A549 (cell line): ENCODE measurements around the gene CREB5. TPM values are rescaled to one million over a fixed set of nuclear protein-coding genes. Genes with fewer than 3 reads are reported as not detected.

Experiments used
- ATAC-seq, 2 experiments: fragments of 200-7000 bp in 1 of 2; fragments of >200 bp in 1 of 2; cut with Nextera tagmentation in 1 of 2; cut with Tn5 transposase in 1 of 2; 3 replicates each; pipeline versions ENCODE4 v1.8.0 to v1.9.1; 2018 to 2020; ENCODE audit warnings: mild to moderate bottlenecking in 1 of 2, moderate library complexity in 1 of 2
- CTCF ChIA-PET: fragments of 300-600 bp; sonication (Branson Sonifier 250); formaldehyde crosslinking; extraction: SDS; loops from one replicate; lab custom pipeline; 2021; ENCODE audit warnings: antibody characterized with exemption, inconsistent platforms; lab: Yijun Ruan, JAX
- POLR2A ChIA-PET: fragments of 350-600 bp; formaldehyde crosslinking; extraction: SDS; loops from one replicate; lab custom pipeline; 2021; ENCODE audit warnings: antibody characterized with exemption, inconsistent platforms; lab: Yijun Ruan, JAX
- DNase-seq, 2 experiments: peaks; one replicate each; pipeline versions ENCODE4 v3.0.0 to v3.0.0-alpha.2; 2011 to 2016; ENCODE audit warnings: low read depth in 1 of 2, low spot score in 1 of 2
- FAIRE-seq: peaks from 2 replicates; lab custom pipeline; 2011; peaks lifted over from hg19 to GRCh38; lab: Jason Lieb, UNC
- H3K27ac ChIP-seq, 2 experiments: fragments of >200 bp; sonication (Bioruptor Twin); formaldehyde crosslinking; 3 replicates each; pipeline ENCODE4 v1.5.1; 2016 to 2017
- H3K4me1 ChIP-seq: fragments of >200 bp; sonication (Bioruptor Twin); formaldehyde crosslinking; 3 replicates; pipeline ENCODE4 v1.6.1; 2016
- H3K4me2 ChIP-seq: fragments of >200 bp; sonication (Bioruptor Twin); formaldehyde crosslinking; 3 replicates; pipeline ENCODE4 v1.6.1; 2016
- H3K4me3 ChIP-seq: fragments of >200 bp; sonication (Bioruptor Twin); formaldehyde crosslinking; 3 replicates; pipeline ENCODE4 v1.5.1; 2016
- H3K9me3 ChIP-seq: fragments of >200 bp; sonication (Bioruptor Twin); formaldehyde crosslinking; 3 replicates; pipeline ENCODE4 v1.6.1; 2016
- BCL3 ChIP-seq: fragments of >200 bp; sonication (Bioruptor Twin); formaldehyde crosslinking; IDR thresholded peaks from 3 replicates; pipeline ENCODE4 v1.6.1; 2016
- BHLHE40 ChIP-seq: IDR thresholded peaks from 2 replicates; pipeline ENCODE4 v1.6.1; 2012; ENCODE audit warnings: low read depth, low read length, inconsistent platforms
- CBX2 ChIP-seq: fragments of 200-600 bp; sonication (generic); IDR thresholded peaks from 2 replicates; pipeline ENCODE4 v1.6.1; 2016; ENCODE audit warnings: low read depth, mild to moderate bottlenecking, borderline replicate concordance
- CEBPB ChIP-seq, 2 experiments: fragments of >200 bp in 1 of 2; sonication (Bioruptor Twin) in 1 of 2; formaldehyde crosslinking in 1 of 2; IDR thresholded peaks; 2 replicates each; pipeline ENCODE4 v1.6.1; 2012 to 2016
- CHD2 ChIP-seq: fragments of 150-350 bp; IDR thresholded peaks from 2 replicates; pipeline ENCODE4 v1.6.1; 2014; ENCODE audit warnings: low read length; ENCODE audit not compliant: partially characterized antibody
- CHD4 ChIP-seq: fragments of 200-600 bp; sonication (generic); IDR thresholded peaks from 2 replicates; pipeline ENCODE4 v1.6.1; 2016; ENCODE audit warnings: antibody characterized with exemption, mild to moderate bottlenecking, borderline replicate concordance
- ELK1 ChIP-seq: fragments of 150-350 bp; IDR thresholded peaks from 2 replicates; pipeline ENCODE4 v1.6.1; 2014; ENCODE audit warnings: low read depth, mild to moderate bottlenecking, low read length
- FOSL2 ChIP-seq, 2 experiments: fragments of 450-650 bp in 1 of 2; fragments of >200 bp in 1 of 2; sonication (Bioruptor Twin) in 1 of 2; formaldehyde crosslinking; IDR thresholded peaks; 2 replicates each; pipeline versions ENCODE4 v1.5.0 to v1.6.1; 2016 to 2020; ENCODE audit warnings: mild to moderate bottlenecking in 1 of 2, moderate library complexity in 1 of 2
- FOXS1 ChIP-seq: fragments of 250-450 bp; sonication (Bioruptor Pico); IDR thresholded peaks from 2 replicates; pipeline ENCODE4 v1.5.0; 2020; ENCODE audit warnings: mild to moderate bottlenecking, moderate library complexity
- HOXA7 ChIP-seq: fragments of 250-450 bp; sonication (Bioruptor Pico); IDR thresholded peaks from 2 replicates; pipeline ENCODE4 v1.5.0; 2020; ENCODE audit warnings: mild to moderate bottlenecking, moderate library complexity
- HOXB5 ChIP-seq: fragments of 250-450 bp; sonication (Bioruptor Pico); IDR thresholded peaks from 2 replicates; pipeline ENCODE4 v1.5.0; 2020; ENCODE audit warnings: mild to moderate bottlenecking, moderate library complexity
- JUN ChIP-seq, 2 experiments: fragments of >200 bp; sonication (Bioruptor Twin); formaldehyde crosslinking; IDR thresholded peaks; 2 replicates in 1 of 2; 3 replicates in 1 of 2; pipeline ENCODE4 v1.6.1; 2016 to 2017
- KDM1A ChIP-seq: fragments of 200-600 bp; sonication (generic); IDR thresholded peaks from 2 replicates; pipeline ENCODE4 v1.6.1; 2016; ENCODE audit warnings: low read depth, mild to moderate bottlenecking
- KDM5A ChIP-seq: fragments of 200-600 bp; sonication (generic); IDR thresholded peaks from 2 replicates; pipeline ENCODE4 v1.6.1; 2016; ENCODE audit warnings: antibody characterized with exemption, mild to moderate bottlenecking
- MAFK ChIP-seq: fragments of 450-650 bp; IDR thresholded peaks from 2 replicates; pipeline ENCODE4 v1.6.1; 2014; ENCODE audit not compliant: partially characterized antibody
- NPAS2 ChIP-seq: fragments of 250-450 bp; sonication (Bioruptor Pico); IDR thresholded peaks from 2 replicates; pipeline ENCODE4 v1.8.0; 2022; ENCODE audit warnings: mild to moderate bottlenecking, moderate library complexity, borderline replicate concordance
- NR3C1 ChIP-seq: fragments of >200 bp; sonication (Bioruptor Twin); formaldehyde crosslinking; IDR thresholded peaks from 3 replicates; pipeline ENCODE4 v1.6.1; 2017
- PBX3 ChIP-seq: IDR thresholded peaks from 2 replicates; pipeline ENCODE4 v1.6.1; 2012
- POLR2AphosphoS2 ChIP-seq: conservative IDR thresholded peaks from 2 replicates; pipeline ENCODE4 v1.6.1; 2012; ENCODE audit warnings: low read length, improper control_type of control experiment, inconsistent platforms
- RARB ChIP-seq: fragments of 250-450 bp; sonication (Bioruptor Pico); IDR thresholded peaks from 2 replicates; pipeline ENCODE4 v1.8.0; 2021; ENCODE audit warnings: mild to moderate bottlenecking, moderate library complexity
- RCOR1 ChIP-seq: fragments of 150-350 bp; IDR thresholded peaks from 2 replicates; pipeline ENCODE4 v1.6.1; 2014; ENCODE audit warnings: antibody characterized with exemption, low read length, low read depth
- RFX5 ChIP-seq: fragments of 450-650 bp; IDR thresholded peaks from 2 replicates; pipeline ENCODE4 v1.7.1; 2014; ENCODE audit warnings: antibody characterized with exemption, mild to moderate bottlenecking, moderate library complexity
- SMC3 ChIP-seq: fragments of >200 bp; sonication (Bioruptor Twin); formaldehyde crosslinking; IDR thresholded peaks from 3 replicates; pipeline ENCODE4 v1.6.1; 2018; ENCODE audit warnings: inconsistent platforms
- ZC3H11A ChIP-seq: fragments of 450-650 bp; IDR thresholded peaks from 2 replicates; pipeline ENCODE4 v1.6.1; 2014; ENCODE audit warnings: antibody characterized with exemption, mild to moderate bottlenecking
- ZFP36 ChIP-seq: fragments of 450-650 bp; IDR thresholded peaks from 2 replicates; pipeline ENCODE4 v1.6.1; 2014; ENCODE audit warnings: borderline replicate concordance; ENCODE audit not compliant: partially characterized antibody
- WGBS: methylation state at CpG from one replicate; pipeline ENCODE4 v1.1.6; 2017; ENCODE audit errors: missing lambda C conversion rate; 5-methylcytosine and 5-hydroxymethylcytosine counted together
- polyA plus RNA-seq, 4 experiments: library from polyadenylated mRNA; depleted of rRNA in 3 of 4; stranded (reverse); fragments of >200 nt; fragmentation: RNase III in 1 of 4; extraction: RNeasy Plus Mini Kit Qiagen cat#74134 plus additional on column Dnase treatment in 1 of 4; gene quantifications; 2 replicates in 3 of 4; 3 replicates in 1 of 4; pipeline ENCODE4 v1.2.3, GENCODE V29; 2011 to 2017
- TF ChIP-seq, protein P1 (sequence below): fragments of 200-600 bp; sonication (generic); IDR thresholded peaks from 2 replicates; pipeline ENCODE4 v1.6.1; 2016; ENCODE audit warnings: antibody characterized with exemption, mild to moderate bottlenecking, moderate library complexity
- TF ChIP-seq, protein P2 (sequence below): fragments of >200 bp; sonication (Bioruptor Twin); formaldehyde crosslinking; IDR thresholded peaks from 2 replicates; pipeline ENCODE4 v1.6.1; 2016

The CREB5 gene
- polyA plus RNA-seq, 2 of the 4 experiments (the other 2 are of a cell fraction), result 0.61 to 1.5 TPM

DNA sequence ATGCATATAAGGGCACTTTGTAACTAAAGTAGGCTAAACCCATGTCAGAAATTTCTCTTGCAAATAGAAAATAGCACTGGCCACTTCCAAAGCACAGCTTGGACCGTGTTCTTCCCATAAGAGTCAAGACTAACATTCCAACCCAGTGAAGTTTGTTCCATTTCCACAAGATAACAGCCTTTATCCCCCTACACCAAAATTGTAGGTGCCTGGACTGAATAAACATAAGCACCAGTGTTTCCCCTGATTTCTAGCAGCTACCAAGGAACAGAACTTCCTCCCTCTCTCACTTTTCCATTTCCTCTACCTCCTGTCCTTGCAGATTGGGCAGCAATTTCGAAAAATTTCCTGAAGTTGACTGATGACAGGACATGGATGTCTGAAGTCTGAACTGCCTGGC is 219.7 kb downstream of the CREB5 start:
- no peak overlapping the region for H3K4me3 ChIP-seq
- CTCF ChIA-PET, result no interaction called here
- no peak for ATAC-seq

GRCh38 chr7:28638914-28639313 is 226.6 kb downstream of the CREB5 start:
- POLR2A ChIA-PET, result no interaction called here
- no peaks in the 10 kb centered on the region for H3K9me3 ChIP-seq
- CTCF ChIA-PET, result interaction anchor here (0.9 kb wide), 1 partner anchor 288 kb away, joined by 3 read pairs; no protein-coding TSS in a partner anchor
- no peak for TF ChIP-seq NR3C1
- TF ChIP-seq FOXS1 (CRISPR knock-in tag), result no peak
- no peak for TF ChIP-seq RARB (CRISPR knock-in tag)
- no peak for TF ChIP-seq CEBPB (IDR thresholded peaks at IDR 0.05)
- no peak for TF ChIP-seq RFX5
- TF ChIP-seq, protein P1, sequence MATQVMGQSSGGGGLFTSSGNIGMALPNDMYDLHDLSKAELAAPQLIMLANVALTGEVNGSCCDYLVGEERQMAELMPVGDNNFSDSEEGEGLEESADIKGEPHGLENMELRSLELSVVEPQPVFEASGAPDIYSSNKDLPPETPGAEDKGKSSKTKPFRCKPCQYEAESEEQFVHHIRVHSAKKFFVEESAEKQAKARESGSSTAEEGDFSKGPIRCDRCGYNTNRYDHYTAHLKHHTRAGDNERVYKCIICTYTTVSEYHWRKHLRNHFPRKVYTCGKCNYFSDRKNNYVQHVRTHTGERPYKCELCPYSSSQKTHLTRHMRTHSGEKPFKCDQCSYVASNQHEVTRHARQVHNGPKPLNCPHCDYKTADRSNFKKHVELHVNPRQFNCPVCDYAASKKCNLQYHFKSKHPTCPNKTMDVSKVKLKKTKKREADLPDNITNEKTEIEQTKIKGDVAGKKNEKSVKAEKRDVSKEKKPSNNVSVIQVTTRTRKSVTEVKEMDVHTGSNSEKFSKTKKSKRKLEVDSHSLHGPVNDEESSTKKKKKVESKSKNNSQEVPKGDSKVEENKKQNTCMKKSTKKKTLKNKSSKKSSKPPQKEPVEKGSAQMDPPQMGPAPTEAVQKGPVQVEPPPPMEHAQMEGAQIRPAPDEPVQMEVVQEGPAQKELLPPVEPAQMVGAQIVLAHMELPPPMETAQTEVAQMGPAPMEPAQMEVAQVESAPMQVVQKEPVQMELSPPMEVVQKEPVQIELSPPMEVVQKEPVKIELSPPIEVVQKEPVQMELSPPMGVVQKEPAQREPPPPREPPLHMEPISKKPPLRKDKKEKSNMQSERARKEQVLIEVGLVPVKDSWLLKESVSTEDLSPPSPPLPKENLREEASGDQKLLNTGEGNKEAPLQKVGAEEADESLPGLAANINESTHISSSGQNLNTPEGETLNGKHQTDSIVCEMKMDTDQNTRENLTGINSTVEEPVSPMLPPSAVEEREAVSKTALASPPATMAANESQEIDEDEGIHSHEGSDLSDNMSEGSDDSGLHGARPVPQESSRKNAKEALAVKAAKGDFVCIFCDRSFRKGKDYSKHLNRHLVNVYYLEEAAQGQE, result no peak
- TF ChIP-seq KDM5A, result no peak
- TF ChIP-seq HOXB5 (CRISPR knock-in tag), result no peak
- no peak for TF ChIP-seq CBX2
- TF ChIP-seq JUN (IDR thresholded peaks at IDR 0.05), result no peak
- no peak for TF ChIP-seq ZFP36
- TF ChIP-seq CHD4, result no peak
- no peak for TF ChIP-seq ELK1
- TF ChIP-seq FOSL2 (IDR thresholded peaks at IDR 0.05), result no peak
- no peak for TF ChIP-seq FOSL2 (CRISPR knock-in tag; IDR thresholded peaks at IDR 0.05)
- no peak for TF ChIP-seq CHD2
- TF ChIP-seq MAFK, result no peak
- TF ChIP-seq BHLHE40, result no peak
- no peak for DNase-seq
- no peak overlapping the region for H3K4me2 ChIP-seq
- FAIRE-seq, result no peak
- no peaks in the 10 kb centered on the region for H3K4me1 ChIP-seq
- no peak overlapping the region for H3K4me3 ChIP-seq
- no peak for ATAC-seq
- 20% methylated on average over 2 of the region's 2 CpGs for WGBS
- no peak overlapping the region for H3K27ac ChIP-seq

More for the DNA sequence above, 219.7 kb downstream of the CREB5 start:
- no peak for TF ChIP-seq KDM5A
- TF ChIP-seq ZC3H11A, result no peak
- no peak for TF ChIP-seq SMC3
- TF ChIP-seq HOXA7 (CRISPR knock-in tag), result no peak
- TF ChIP-seq, protein P2, sequence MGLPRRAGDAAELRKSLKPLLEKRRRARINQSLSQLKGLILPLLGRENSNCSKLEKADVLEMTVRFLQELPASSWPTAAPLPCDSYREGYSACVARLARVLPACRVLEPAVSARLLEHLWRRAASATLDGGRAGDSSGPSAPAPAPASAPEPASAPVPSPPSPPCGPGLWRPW, result no peak
- TF ChIP-seq JUN (IDR thresholded peaks at IDR 0.05), result no peak
- no peak for TF ChIP-seq NPAS2 (CRISPR knock-in tag)
- no peak for TF ChIP-seq KDM1A
- no peak for TF ChIP-seq RARB (CRISPR knock-in tag)
- TF ChIP-seq POLR2AphosphoS2, result no peak
- no peak for TF ChIP-seq PBX3
- TF ChIP-seq BCL3, result no peak
- no peak for TF ChIP-seq RCOR1
- TF ChIP-seq, all 56 proteins: peak for 0
- FAIRE-seq, result no peak
- Histone ChIP-seq H3K27ac (no peak overlapping the region), H3K9me3 (no peaks in the 10 kb centered on the region), H3K4me1 (no peaks in the 10 kb centered on the region), H3K4me2 (no peak overlapping the region)
- no peak for DNase-seq
- POLR2A ChIA-PET, result no interaction called here
- WGBS, result 0% methylated on average over 2 of the region's 2 CpGs
